HL-60 (cell line): ENCODE data around the gene AGL.
A peak's percentile ranks its signal among the peaks of the same experiment; 100 is the strongest.

Experiments
- DNase-seq, 2 experiments: peaks; one replicate each; pipeline ENCODE4 v3.0.0-alpha.2; 2010 to 2020; ENCODE audit warnings: low read depth in 1 of 2, low spot score in 1 of 2
- H3K27ac ChIP-seq: fragments of 250-450 bp; sonication (Bioruptor Pico); replicated peaks from 2 replicates; pipeline ENCODE4 v1.5.1; 2020; ENCODE audit warnings: mild to moderate bottlenecking, moderate library complexity
- H3K27me3 ChIP-seq: fragments of 250-450 bp; sonication (Bioruptor Pico); 2 replicates; pipeline ENCODE4 v1.5.1; 2021; ENCODE audit warnings: mild to moderate bottlenecking, moderate library complexity; ENCODE audit not compliant: insufficient read depth, poor library complexity, severe bottlenecking
- H3K4me3 ChIP-seq: replicated peaks from 2 replicates; pipeline ENCODE4 v1.5.1; 2011; ENCODE audit warnings: mild to moderate bottlenecking, control low read depth, low read length; ENCODE audit not compliant: insufficient read depth
- GABPA ChIP-seq: IDR thresholded peaks from 2 replicates; pipeline ENCODE4 v1.6.1; 2012; ENCODE audit warnings: low read depth
- POLR2AphosphoS5 ChIP-seq: IDR thresholded peaks from 2 replicates; pipeline ENCODE4 v1.6.1; 2012; ENCODE audit warnings: low read depth
- SPI1 ChIP-seq: IDR thresholded peaks from 2 replicates; pipeline ENCODE4 v1.6.1; 2012; ENCODE audit warnings: low read depth, mild to moderate bottlenecking, borderline replicate concordance
- TF ChIP-seq, protein P1 (sequence below): IDR thresholded peaks from one replicate; pipeline ENCODE4 v1.5.1; 2011; ENCODE audit warnings: low read length, control low read depth, inconsistent platforms; ENCODE audit not compliant: insufficient read depth
- TF ChIP-seq, protein P2 (sequence below): IDR thresholded peaks from 2 replicates; pipeline ENCODE4 v1.6.1; 2012; ENCODE audit warnings: low read depth; ENCODE audit not compliant: insufficient replicate concordance

The AGL gene

DNA sequence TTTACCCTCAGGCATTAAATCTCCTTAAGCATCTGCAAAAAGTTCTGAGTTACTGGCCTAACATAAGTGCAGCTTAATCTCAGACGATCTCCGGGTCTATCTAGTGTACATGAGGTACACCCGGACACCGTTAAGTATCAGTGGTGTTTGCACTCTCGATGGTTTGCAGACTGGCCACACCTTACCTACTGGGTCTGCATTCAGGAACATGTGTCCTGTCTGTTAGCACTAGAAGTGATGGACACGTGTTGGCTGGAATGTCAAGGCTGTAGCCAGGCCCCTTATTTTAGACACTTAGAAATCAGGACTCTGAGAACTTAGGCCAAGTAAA, 783 bp upstream of the AGL start:
- TF ChIP-seq SPI1 (no peak), GABPA (no peak), POLR2AphosphoS5 (no peak)
- TF ChIP-seq, protein P1, sequence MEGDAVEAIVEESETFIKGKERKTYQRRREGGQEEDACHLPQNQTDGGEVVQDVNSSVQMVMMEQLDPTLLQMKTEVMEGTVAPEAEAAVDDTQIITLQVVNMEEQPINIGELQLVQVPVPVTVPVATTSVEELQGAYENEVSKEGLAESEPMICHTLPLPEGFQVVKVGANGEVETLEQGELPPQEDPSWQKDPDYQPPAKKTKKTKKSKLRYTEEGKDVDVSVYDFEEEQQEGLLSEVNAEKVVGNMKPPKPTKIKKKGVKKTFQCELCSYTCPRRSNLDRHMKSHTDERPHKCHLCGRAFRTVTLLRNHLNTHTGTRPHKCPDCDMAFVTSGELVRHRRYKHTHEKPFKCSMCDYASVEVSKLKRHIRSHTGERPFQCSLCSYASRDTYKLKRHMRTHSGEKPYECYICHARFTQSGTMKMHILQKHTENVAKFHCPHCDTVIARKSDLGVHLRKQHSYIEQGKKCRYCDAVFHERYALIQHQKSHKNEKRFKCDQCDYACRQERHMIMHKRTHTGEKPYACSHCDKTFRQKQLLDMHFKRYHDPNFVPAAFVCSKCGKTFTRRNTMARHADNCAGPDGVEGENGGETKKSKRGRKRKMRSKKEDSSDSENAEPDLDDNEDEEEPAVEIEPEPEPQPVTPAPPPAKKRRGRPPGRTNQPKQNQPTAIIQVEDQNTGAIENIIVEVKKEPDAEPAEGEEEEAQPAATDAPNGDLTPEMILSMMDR: no peak
- TF ChIP-seq, protein P2, sequence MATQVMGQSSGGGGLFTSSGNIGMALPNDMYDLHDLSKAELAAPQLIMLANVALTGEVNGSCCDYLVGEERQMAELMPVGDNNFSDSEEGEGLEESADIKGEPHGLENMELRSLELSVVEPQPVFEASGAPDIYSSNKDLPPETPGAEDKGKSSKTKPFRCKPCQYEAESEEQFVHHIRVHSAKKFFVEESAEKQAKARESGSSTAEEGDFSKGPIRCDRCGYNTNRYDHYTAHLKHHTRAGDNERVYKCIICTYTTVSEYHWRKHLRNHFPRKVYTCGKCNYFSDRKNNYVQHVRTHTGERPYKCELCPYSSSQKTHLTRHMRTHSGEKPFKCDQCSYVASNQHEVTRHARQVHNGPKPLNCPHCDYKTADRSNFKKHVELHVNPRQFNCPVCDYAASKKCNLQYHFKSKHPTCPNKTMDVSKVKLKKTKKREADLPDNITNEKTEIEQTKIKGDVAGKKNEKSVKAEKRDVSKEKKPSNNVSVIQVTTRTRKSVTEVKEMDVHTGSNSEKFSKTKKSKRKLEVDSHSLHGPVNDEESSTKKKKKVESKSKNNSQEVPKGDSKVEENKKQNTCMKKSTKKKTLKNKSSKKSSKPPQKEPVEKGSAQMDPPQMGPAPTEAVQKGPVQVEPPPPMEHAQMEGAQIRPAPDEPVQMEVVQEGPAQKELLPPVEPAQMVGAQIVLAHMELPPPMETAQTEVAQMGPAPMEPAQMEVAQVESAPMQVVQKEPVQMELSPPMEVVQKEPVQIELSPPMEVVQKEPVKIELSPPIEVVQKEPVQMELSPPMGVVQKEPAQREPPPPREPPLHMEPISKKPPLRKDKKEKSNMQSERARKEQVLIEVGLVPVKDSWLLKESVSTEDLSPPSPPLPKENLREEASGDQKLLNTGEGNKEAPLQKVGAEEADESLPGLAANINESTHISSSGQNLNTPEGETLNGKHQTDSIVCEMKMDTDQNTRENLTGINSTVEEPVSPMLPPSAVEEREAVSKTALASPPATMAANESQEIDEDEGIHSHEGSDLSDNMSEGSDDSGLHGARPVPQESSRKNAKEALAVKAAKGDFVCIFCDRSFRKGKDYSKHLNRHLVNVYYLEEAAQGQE: no peak
- peak in 1 of 2 experiments; percentile 21 for DNase-seq
- no peaks in the 10 kb centered on the region for H3K27me3 ChIP-seq
- H3K27ac ChIP-seq: peak overlapping the region; percentile 82
- H3K4me3 ChIP-seq: peak overlapping the region; percentile 60

DNA sequence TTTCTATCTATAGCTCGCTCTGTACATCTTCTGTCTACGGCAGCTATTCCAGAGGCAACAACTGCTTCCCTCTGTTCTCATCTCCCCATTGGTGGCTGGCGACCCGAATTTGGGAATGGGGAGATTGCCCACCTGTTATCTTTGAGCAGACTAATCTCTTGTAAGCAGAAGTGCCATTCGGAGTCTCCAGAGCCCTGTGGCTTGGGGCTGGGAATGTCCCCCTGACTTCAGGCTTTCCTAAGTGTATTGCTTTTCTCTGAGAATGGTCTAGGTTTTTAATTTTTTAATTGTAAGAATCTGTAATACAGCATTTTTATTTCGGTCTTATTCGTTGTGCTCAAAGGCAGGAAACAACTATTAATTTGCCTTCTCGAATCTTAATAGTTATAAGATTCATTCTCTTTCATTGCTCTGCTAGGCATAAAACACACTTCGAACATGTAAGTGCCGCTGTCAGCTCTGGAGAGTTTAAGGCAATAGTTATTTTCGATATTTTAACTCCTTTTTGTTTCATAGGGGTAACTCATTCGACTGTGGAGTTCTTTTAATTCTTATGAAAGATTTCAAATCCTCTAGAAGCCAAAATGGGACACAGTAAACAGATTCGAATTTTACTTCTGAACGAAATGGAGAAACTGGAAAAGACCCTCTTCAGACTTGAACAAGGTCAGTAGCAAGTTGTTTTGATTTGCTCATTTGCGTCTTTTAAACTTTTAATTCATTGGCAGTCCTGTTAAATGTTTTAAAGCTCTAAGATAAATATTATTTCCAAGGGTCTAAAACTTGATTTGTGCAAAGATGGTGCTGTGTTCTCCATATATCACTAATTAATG, 514 bp downstream of the AGL start:
- Histone ChIP-seq H3K4me3 (peak overlapping the region; percentile 60), H3K27ac (peak overlapping the region; percentile 82), H3K27me3 (no peaks in the 10 kb centered on the region)
- DNase-seq: no peak
- TF ChIP-seq, protein P1: no peak
- TF ChIP-seq POLR2AphosphoS5: no peak
- TF ChIP-seq SPI1: no peak
- no peak for TF ChIP-seq GABPA
- TF ChIP-seq, protein P2: no peak

DNA sequence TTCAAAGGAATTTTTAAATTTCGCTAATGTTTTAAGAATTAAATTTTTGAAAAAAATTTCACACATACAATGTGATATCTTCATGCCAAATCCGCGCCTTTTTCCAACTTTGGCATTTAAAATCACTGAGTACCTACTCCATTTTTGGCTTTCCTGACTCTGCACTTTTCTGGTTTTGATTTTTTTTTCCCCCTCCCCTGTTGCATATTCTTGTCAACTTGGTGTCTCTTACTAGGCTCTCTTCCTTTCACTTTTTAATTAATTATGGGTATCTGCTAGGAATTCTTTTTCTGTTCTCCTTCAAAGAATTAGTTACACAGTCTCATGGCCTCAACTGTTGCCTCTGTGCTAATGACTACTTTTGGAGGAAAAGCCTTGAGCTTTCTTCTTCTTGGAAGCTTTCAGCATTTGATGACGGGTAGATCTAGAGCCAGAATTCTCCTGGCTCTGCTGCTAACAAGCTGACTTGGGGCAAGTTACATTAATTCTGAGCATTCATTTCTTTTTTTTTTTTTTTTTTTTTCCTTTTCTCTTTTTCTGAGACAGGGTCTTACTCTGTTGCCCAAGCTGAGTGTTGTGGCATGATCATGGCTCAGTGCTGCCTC, 1.8 kb downstream of the AGL start:
- TF ChIP-seq GABPA (no peak), SPI1 (no peak), POLR2AphosphoS5 (no peak)
- TF ChIP-seq, protein P2: no peak
- TF ChIP-seq, protein P1: no peak
- H3K27ac ChIP-seq: no peak overlapping the region
- DNase-seq: no peak
- H3K27me3 ChIP-seq: no peaks in the 10 kb centered on the region
- H3K4me3 ChIP-seq: no peak overlapping the region
